ENCODE measurements around the gene TEAD1.
A peak's percentile ranks its signal among the peaks of the same experiment; 100 is the strongest.

Gene TEAD1

DNA sequence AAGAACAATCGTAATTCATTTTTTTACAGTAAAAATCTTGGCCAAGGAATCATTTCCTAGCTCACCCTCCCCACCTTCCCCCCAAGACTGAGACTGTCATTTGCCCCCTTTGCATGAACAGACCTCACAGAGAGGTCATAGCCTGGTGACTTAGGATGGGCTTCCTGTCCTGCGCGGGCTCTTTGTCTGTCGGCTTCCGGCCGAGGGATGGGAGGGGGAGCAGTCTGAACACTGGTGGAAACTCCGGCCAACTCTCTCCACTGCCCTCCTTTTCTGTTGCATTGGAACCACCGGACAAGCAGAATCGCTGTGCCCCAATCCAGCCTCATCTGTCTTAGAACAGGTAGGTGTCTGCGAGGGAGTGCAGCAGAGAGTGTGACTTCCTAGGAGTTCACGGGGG lies 41.7 kb downstream of the TEAD1 start:
- no peak for DNase-seq

DNA sequence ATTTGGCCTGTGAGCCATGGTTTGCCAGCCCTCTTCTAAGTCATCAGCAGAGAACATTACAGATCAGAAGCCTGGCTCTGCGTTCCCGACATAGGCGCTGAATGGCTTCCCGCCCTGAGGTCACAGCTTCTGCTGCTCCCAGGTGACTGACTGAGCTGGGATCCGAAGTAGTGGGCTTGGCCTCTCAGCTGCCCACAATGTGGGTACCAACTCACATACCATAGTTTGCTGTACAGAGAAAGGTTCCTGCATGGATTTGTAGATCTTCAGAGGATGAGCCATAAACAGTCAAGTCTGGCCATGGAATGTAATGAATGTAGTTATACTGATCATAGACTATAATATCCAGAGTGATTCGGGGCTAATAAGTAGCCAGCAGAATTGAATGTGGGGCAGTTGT lies 42.6 kb downstream of the TEAD1 start:
- DNase-seq, result no peak

DNA sequence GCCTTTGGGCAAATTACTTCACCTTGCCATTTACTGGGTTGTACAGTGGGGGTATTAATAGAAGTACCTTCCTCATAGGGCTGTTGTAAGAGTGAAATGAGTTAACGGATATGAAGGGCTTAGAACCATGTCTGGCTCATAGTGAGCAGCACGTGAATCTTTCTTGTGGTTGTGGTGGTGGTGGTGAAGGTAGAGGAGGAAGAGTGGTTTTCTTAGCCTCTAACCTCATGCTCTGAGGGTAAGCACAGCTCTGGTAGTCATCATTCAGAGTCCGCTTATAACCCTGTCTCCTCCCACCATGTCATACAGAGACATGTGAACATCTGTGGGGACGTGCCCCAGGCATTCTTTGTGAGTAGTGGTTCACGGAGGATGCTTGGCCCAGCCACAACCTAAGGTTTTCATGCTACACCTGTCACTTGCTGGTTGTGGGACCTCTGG lies 43.6 kb downstream of the TEAD1 start:
- DNase-seq, result peak; percentile 90

DNA sequence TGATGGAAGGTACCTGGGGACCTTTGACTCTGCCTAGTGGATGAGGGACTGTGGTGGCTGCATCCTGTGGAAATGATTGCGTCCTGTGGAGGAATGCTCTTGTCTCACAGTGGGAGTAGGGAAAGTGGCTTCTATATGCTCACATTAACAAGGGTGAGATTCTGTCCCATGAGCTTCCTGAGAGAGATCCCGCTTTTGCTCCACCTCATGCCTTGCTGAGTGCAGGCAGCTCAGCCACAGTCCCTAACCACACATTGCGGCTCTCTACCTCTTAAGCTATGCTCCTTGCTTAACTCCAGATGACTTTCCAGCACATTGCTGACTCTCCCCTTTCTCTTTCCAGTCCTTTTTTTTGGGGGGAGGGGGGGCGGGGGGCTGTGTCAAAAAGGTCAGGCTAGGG lies 45.0 kb downstream of the TEAD1 start:
- DNase-seq, result no peak

DNA sequence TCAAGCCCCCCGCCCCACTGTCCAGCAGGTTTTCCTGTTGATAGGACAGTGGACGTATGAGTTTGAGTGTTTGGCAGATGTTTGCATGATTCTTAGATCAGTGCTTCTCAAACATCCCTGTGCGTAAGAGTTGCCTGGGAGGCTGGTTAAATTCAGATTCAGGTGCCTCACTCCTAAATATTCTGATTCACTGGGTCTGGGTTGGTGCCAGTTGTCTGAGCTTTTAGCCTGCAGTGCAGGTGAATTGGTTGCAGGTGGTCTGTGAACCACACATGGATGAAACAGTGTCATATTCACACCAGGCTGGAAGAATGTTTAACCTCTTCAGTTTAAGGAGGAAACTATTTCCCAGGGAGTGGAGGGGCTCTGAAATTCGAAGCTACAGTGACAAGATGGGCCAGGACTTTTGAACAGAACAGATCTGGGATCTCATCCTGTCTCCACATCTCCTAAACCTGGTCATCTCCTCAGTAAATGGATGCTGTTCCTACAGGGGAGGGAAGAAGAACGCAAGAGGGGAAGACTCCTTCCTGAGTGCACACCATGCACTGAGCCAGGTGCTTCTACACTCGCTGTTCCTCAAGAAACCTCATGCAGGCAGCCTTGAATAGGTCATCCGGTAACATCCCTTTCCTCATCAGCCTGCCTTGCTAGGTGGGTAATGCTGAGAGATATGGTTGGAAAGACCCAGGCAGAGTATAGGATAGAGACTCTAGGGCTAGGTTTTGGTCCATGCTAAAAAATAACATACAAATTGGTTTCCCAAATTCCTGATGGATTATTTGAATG lies 47.8 kb downstream of the TEAD1 start:
- no peak for DNase-seq

DNA sequence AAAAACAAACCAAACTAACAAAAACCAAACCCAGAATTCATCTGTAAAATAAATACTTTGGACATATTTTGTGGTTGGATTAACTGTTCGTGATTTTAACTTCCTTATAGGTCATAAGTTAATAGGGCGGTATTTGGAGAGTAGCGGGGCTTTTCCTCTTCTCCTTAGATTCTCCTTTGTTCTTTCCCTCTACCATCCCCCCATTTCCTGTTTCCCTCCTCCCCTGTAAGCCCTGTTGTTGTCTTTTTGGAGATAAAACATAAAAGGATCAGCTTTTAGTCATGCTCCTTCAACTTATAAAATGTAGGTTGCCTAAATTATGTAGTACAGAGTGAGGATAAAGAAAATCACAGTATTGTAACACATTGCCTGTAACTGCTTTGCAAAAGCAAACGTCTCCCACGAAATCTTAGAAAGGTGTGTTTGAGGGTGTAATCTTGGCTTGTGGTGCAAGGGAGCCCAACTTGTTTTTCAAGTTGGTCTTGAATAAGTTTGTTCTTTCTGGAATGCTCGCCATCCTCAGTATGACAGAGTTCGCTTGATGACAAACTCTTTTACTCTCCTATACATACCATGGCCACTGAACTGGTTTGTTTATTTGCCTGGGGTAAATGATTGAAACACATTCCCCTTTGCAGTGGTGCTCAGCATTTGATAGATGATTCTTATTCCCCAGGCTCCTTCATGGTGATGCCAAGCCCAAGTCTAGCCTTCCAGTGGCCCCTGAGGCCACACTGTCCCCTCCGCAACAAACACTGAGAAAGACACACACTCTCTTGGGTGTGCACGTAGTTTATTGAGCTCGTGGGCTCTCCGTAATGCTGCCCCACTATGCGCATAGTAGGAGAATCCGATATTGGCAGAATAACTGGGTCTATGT lies 49.4 kb downstream of the TEAD1 start:
- no peak for DNase-seq

DNA sequence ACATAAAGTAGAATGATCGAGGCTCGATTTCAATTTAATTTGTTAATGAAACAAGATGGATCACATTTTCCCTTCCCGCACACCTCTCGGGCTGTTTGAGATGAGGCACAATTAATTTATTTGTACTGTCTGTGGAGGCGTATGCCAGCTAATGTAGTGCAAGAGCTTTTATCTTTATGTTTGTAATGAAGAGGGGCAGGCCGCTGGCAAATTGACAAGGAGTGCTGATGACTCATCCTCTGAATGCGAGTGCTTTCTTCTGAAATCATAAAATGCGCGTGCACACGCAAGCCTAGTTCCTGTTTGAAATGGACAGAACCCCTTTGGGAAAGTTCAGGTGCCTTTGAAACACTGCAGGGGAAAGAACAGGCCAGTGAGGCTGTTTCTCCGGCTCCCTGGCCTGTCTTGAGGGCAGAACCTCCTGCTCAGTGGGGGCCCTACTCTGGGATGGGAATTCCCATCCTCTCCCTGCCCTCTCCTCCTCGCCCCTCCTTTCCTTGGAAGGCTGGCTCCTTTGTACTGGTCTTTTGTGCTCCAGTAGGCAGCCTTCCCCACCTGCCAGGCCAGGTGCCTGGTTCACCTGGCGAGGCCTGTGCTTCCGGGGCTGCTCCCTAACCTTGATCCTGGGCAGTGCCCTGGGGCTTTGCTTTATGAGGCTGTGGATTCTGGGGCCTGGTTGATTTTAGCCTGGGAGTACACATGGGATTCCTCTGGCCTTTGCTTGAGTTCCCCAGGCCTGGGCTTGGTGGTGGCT lies 50.3 kb downstream of the TEAD1 start:
- peak; percentile 27 for DNase-seq

DNA sequence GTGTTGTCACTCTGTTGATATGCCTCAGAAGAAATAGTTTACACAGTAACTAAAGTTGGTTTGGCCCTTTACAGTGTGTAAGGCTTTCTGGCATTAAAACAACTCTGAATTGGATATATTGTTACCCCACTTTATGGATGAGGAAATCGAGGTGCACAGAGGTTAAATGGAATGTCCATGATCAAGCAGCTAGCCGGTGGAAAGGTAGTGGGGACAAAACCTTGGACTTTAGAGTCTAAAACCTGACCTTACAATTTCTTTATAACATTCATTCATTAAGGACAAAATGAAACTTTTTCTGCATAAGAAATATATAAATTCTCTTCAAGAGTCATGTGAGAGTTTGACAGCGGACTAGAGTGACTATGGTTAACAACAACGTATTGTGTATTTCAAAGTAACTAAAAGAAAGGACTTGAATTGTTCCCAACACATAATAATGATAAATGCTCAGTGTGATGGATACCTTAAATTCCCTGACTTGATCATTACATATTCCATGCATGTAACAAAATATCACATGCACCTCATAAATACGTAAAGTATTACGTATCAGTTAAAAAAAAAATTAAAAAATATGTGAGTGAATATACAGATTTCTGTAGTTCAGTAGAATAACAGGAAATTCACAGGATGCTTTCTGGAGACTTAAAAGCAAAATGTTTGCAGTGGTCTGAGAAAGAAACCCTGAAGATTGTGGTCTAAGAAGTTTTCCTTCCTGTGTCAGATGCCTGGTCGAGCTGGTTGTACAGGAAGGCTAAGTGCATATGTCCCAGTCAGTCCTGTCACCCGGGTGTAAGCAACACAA lies 51.0 kb downstream of the TEAD1 start:
- DNase-seq, result no peak

DNA sequence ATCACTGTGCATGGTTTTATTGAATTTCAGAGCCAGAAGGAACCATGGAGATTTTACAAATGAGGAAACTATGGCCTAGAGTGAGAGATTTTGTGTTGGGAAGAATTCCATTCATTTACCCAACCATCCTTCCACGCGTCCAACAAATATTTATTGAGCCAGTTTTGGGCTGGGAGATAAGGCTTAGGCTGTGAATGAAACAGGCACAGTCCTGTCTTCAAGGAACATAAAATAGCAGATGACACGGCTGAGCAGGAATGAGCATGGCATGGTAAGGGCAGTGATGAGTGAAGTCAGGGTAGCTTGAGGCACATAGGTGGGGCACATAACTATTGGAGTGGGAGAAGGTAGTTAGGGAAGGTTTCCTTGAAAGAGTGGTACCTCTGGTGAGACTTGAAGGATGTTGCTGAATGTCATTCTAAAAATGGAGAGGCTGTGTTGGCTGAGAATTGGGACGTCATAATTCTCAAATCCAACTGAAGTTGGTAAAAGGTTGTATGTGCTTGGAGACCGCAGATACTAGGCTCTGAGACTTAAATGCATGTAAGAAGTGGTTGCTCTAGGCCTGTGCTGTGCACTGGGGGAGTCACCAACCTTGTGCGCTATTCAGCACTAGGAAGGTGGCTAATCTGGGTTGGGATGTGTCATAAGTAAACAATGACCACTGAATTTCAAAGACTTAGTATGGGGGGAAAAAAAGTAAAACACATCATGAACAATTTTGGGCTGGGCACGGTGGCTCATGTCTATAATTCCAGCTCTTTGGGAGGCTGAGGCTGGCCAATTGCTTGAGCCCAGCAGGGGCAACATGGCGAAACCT lies 51.9 kb downstream of the TEAD1 start:
- no peak for DNase-seq

DNA sequence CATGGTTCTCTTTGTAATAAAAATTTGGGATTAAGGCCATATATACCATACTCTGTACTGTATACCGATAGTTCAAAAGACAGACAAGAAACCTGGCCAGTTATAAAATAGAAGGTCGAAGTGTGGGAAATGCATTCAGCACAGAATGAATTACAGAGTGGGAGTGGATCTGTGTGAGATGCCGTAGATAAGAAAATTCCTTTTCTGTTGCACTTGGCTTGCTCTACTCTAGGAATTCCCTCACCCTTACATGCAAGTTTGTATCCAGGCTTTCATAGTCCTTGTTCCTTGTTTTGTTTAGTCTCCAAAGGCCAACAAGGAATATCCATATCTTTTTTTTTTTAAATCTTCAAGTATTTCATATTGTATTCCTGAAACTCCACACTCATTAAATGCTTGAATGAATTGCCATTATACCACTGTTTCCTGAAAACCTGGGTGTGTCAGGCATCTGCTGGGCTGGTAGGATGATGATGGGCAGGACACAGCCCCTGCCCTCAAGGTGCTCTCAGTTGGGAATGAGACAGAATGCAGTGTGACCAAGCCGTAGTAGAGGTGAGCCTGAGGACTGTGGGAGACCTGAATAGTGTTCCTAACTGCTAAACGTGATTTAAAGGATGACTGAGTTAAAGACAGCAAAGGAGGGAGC lies 53.5 kb downstream of the TEAD1 start:
- DNase-seq, result no peak

DNA sequence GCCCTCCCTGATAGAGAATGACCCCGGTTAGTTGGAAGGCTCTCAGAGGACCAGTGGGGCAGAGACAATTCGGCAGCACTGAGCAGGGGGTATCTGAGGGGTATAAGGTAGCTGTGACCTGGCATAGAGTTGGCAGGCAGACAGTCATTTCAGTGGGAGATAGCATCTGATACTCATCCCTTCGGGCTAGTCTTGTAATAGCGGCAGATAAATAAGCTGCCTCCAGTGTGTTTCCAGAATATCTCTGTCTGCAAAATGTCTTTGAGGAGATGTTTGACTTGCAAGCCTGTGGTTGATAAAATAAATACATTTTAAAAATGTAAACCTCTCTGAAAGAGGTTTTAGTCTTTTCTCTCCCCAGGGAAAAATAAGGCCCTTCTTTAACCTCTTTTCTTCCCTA lies 54.2 kb downstream of the TEAD1 start:
- no peak for DNase-seq

DNA sequence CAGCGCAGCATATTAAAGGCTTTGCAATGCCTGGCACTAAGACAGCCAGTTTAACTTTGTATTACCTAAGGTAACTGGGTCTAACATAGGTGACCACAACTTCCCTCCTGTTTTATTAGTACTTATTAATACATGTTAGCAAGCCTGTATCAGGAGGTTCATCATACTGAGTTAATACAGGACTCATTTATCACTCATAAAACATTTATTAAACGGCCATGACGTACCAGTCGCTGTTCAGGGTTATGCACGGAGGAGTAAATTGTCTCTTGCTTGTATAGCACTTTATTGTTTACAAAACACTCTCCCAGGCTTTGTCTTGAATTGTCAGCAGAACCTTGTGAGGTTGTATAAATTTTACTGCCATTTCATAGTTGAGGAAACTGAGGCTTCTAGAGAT lies 55.7 kb downstream of the TEAD1 start:
- DNase-seq, result no peak

DNA sequence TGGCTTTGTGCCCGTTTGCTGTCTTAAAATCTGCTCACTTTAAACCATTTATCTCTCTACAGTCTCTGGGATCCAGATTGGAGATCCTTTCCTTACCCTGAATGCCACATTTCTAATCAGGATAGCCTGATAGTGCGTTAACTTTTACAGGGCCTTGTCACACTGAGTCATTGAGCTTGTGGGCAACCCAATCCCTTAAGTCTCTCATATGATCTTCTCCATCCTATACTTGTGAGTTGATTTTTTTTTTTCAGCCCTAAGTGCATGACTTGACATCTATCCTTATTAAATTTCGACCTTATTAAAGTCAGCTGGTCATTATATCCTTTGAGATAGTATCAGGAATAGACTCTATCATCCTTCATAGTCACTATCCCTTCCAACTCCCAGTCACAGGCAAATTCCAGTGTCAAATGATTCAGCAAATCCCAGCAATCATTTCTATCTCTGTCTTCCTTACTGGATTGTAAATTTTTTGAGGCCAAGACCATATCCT lies 57.7 kb downstream of the TEAD1 start:
- DNase-seq, result no peak

DNA sequence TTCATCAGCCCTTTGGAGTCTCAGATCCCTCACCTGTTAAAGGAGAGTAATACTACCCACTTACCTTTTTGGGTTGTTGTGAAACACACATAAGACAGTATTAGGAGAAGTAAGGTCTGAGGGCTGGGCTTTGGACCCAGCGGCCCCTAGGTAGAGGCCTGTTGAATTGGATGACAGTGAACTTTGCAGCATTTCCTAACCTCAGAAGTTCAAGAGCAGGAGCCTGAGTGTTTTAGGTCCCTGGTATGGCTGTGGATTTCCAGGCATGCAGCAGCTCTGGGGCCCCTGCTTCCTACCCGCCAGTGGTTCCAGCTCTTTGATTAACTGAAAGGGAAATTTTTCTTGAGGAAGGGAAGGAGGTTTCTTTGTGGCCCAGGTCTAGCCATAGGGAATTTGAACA lies 58.9 kb downstream of the TEAD1 start:
- DNase-seq, result no peak

DNA sequence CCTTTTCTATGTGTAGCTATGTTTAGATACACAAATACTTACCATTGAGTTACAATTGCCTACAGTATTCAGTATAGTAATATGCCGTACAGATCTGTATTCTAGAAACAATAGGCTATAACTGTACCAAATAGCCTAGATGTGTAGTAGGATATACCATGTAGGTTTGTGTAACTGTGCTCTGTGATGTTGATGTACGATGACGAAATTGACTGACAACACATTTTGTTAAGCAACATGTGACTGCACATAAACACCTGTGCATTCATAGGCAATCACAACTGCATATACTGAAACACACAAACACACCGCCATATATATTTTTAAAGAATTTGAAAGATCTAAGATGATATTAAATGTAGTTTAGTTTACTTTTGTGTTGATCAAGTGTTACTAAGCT lies 60.4 kb downstream of the TEAD1 start:
- DNase-seq, result no peak

DNA sequence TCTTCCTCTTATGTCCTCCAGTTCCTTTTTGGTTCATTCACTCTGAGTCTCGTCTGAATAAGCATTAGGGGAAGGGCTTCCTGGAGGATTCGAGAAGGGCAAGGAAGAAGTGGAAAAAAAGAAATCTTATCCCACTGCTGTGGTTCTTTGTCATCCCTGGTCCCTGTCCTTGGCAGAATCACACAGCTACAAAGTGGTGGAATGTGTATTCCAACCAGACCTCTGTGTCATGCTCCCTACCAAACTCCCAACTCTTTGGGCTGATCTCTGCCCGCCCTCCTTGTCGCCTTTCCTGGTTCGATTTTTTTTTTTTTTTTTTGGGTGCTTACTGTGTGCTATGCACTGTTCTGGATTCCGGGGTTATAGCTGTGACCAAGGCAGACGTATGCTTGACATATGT lies 61.0 kb downstream of the TEAD1 start:
- DNase-seq, result no peak

DNA sequence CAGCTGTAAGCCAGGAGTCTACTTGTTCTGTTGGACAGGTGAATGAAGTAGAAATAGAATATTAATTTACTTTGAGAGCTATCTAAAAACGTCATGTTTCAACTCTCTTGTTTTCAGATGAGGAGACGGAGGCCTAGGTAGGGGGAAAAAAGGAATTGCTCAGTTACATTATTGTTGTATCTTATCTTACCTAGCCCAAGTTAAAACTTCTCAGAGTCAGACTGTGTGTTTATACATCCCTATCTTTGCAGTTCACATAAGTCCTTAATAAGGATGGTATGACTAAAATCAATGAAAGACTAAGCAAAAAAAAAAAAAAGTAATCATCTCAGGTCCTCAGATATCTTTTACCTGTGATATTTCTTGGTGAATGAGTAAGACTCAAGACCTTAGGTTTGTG lies 62.8 kb downstream of the TEAD1 start:
- DNase-seq, result no peak

DNA sequence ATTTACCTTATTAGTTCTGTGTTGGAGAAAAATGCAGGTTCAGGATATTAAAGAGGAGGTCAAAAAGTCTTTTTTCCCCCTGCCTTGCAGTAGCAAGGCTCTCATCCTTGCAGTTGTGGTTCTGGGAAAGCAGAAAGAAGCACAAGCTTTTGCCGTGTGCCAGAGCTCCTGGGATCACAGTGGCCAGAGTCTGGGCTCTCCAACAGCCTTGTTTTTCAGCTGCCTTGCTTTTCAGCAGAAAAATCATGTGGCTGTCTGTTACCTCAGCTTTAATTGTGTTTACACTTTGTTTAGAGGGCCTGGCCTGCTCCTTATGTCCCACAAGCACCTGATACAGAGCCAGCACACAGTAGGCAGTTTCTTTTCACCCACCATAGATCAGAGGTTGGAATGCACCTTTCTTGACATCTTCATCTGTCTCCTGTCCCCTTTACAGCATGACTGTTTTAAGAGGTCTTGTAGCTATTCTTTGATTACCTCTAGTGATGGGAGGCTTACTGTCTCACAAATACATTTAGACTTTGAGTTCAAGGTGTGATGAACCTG lies 67.5 kb downstream of the TEAD1 start:
- DNase-seq, result no peak

DNA sequence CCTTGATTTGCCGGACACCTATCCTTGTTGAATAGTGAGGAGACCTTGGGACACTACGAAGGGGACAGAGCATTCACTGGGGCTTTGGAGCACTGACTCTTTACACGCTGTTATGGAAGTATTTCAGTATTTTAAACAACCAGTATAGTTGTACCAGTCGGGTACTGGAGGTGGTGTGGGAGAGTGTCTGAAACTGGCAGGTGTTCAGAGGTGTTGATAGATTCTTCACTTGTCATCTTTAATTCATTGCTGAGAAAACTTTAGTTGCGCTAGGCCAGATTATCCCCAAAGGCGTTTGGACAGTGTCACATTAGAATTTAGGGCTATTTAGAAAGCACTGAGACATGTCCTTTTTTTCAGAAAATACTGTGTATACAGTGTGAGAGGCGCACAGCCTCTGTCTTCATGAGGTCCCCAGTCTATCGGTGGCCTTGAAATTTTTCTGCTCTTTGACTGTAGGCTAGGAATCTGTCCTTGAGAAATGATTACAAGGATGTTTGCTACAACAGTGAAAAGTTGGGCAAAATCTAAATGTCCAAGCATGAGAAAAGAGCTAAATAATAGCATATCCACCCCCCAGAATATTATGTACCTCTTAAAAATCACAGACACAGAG lies 69.7 kb downstream of the TEAD1 start:
- DNase-seq, result no peak

DNA sequence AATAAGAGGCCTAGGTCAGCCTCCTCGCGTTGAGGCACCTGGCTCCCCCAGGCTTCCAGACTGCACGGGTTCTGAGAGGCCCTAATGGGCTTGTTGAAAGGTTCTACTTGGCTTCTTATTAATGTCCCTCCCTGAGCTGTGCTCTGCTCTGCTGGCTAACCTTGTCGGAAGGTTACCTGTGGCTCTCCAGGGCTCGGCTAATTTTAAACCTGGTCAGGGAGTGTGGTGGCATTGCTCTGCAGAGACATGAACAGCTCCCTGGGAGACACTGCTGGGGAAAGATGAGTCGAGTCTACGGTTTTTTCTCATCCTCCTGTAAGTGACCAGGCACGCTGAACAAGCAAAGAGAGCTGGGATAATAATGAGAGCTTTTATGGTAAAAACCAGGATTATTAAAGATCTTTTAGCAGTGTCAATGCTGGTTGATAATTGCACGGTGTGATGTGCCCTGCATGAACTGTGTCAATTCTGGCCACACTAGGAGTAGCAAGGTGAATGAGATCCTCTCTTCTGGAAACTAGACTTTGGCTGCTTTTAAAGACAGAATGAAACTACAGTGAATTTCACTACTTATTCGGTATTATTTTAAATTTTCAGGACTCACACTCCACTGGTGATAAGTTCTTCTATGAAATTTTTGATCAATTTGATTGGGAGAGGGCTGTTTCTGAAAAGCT lies 70.7 kb downstream of the TEAD1 start:
- DNase-seq, result no peak

All from activated CD4-positive, alpha-beta T cell treated with anti-CD3 and anti-CD28 coated beads, Interleukin-10, Interleukin-2, amounts not matched to agents 100 ng/mL and 50 ng/mL, durations not matched to agents 16 hours and 8 hours (primary cell).